Left hindlimb (tissue), 1 donor: ENCODE results near the gene THBS1.

Source experiments
- DNase-seq: peaks from one replicate; pipeline ENCODE4 v3.0.0-alpha.2; 2018

THBS1 gene

DNA sequence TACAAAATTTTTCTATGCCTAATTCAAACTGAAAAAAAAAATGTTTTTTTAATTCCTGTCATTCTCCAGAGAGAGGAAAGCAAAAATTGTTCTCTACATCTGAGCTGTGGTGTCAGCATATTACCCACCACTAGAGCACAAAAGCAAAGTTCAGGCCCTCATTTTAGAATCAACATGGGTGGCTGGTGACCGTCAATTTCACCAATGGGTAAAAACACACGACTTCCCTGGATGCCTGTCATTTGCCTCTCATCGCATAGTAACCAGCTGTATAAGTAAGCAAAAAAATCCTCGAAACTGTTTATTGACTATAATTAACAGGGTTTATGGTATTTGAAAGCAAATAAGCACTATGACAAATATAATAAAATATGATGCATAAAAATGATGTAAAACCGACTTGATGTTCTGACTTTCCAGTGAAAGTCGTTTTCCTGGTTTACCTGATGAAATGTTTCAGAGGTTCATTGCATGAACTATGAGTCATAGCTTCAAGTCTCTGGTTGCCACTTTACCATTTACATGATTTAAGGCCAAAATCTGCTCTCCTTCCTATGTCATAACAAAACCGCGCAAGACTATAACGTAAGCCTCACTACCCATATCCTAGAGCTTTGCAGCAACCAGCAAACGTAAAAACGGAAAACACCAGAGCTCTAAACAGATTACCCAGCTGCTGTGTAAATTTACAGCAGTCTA lies 60.5 kb downstream of the THBS1 start:
- DNase-seq: no peak

DNA sequence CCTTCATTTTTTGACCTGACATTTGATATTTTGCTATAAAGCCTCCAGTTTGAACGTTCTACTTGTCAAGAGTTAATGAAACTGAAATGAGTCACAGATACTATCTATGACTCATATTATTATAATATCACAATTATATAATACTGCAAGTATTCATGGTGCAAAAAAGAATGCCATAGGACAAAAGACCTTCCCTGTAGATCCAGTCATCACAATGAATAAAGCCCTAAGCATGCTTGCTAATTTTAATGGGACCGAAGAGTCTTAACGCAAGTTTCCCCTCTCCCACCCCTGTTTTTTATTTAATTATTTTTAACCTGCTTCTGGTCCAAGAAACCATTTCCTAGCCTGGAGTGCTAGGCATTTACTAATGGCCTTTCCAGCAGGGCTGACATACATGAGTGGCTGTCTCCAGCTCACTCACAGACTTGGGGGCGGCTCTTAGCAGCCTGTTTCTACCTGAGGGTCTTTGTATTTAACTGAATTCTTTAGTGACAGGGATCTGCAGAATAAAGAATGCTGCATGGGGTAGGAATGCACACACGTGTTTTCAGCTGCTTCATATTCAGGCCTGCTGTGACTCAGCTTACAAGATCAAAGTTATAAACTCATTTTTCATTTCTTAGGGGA lies 61.2 kb downstream of the THBS1 start:
- no peak for DNase-seq

DNA sequence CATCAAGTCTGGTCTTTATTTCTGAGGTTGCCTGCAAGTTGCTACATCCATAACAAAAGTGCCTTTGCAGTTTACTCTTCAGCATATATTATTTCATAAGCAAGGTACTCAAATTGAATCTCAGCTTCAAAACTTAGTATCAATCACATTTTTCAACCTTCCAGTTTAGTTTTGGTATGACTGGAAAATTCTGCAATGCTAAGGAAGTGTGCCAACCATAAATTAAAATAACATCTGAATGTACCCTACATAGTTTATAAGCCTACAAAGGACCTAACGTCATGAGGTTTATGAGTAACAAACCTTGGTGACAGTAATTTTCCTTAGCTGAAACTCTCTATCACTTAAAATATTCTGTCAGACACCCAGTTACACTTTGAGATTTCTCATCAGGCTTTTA lies 62.8 kb downstream of the THBS1 start:
- no peak for DNase-seq

DNA sequence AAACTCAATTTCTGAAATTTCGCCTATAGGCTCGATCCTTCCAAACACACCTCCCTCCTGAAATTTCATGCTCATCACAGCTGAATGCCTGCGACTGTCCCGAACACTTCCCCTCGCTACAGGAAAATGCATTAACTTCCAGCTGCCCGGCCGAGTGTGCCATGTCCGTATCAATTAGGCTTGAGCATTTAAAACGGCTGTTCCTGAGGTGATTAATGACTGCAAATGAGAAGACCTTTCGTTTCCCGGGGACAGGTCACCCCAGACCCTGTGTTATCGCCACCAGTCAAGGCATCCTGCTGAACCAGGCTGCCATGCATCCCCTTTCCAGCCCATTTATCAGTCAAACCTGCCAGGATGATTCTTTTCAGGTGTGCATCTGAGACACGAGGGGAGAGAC lies 63.3 kb downstream of the THBS1 start:
- no peak for DNase-seq

DNA sequence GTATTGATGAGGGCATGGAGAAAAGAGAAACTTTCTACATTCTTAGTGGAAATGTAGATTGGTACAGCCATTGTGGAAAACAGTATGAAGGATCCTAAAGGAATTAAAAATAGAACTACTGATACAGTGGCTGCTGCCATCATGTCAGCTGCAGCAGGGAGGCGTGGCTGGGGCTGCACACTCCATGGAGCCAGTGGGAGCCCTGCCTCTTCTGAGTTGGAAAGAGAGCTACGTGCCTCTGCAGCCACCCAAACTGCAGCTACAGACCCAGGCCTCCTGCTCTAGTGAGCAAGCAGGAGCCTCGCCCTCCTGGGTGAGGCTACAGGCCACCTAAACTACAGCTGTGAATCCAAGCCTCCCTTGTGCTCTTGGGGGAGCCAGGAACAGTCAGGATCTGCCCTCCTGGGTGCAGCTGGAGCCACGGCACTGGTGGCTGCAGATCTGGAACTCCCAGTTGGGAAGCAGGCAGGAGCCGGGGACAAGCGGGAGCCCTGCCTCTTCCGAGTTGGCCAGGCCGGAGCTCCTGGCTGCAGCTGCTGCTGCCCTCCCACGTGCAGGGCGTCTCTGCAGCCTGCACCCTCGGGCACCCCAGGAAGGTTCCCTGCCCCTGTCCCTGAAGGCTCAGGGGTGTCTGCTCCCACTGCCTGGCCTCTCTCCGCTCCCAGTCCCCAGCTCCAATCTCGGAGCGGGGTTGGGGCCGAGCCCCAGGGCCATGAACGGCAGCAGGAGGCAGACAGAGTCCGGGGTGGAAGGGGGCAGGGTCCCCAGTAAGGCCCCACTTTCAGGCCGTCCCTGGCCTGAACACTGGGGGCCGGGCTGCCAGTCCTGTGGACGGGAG lies 64.5 kb downstream of the THBS1 start:
- no peak for DNase-seq

DNA sequence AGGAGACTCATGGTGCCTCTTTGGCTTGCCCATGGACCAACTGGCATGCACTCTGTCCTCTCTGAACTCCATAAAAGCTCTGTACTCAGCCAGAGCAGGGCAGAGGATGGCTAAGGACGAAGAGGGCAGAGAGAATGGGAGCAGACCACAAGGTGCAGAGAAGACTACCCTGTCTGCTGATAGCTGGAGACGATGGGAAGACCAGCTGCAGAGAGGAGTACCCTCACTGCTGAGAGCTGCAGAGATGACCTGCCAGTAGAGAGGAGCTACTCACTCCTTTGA lies 65.0 kb downstream of the THBS1 start:
- DNase-seq: no peak

DNA sequence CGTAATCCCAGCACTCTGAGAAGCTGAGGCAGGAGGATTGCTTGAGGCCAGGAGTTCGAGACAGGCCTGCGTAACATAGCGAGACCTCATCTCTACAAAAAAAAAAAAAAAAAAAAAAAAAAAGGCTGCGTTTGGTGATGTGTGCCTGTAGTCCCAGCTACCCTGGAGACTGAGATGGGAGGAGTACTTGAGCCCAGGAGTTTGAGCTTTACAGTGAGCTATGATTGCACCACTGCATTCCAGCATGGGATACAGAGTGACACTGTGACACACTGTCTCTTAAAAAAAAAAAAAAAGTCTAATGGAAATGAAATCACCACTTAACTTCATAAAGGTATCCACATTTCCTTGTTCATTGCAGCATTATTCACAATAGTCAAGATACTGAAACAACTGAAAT lies 65.5 kb downstream of the THBS1 start:
- no peak for DNase-seq
